ENCODE data around the gene OR5B3. TPM values are rescaled to one million over a fixed set of nuclear protein-coding genes. Genes with fewer than 3 reads are reported as not detected.
A peak's percentile ranks its signal among the peaks of the same experiment; 100 is the strongest.

The OR5B3 gene
- total RNA-seq, 2 experiments from 2014 or later = not detected

DNA sequence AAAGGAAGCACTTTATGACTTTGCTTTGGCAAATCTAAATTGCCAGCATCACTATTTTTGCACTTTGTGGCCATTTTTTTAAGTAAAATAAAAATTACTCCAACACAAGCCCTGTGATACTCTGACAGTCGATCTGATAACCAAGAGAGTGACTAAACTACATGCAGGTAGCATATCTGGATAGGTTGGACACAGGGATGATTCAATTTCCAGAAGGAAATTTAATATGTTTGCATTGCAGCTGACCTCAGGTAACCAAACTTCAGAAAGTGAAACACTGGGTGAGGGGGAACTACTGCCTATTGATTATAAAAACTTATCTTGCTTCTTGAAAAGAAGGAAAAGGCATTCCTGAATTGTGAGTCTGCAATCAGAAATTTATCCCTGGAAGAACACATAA, 13.9 kb downstream of the OR5B3 start:
- H3K36me3 ChIP-seq (ENCODE audit: insufficient read depth, low read length) = no peaks in the 10 kb centered on the region
- no peak overlapping the region for H3K4me3 ChIP-seq (ENCODE audit: low read length)
- Mint-ChIP-seq H3K4me3 (no peak overlapping the region), H3K4me1 (ENCODE audit: low read depth) (no peaks in the 10 kb centered on the region), H3K27me3 (no peaks in the 10 kb centered on the region), H3K36me3 (ENCODE audit: low read depth) (no peaks in the 10 kb centered on the region), H3K9me3 (no peaks in the 10 kb centered on the region), H3K27ac (no peak overlapping the region)
- TF ChIP-seq, protein P1, sequence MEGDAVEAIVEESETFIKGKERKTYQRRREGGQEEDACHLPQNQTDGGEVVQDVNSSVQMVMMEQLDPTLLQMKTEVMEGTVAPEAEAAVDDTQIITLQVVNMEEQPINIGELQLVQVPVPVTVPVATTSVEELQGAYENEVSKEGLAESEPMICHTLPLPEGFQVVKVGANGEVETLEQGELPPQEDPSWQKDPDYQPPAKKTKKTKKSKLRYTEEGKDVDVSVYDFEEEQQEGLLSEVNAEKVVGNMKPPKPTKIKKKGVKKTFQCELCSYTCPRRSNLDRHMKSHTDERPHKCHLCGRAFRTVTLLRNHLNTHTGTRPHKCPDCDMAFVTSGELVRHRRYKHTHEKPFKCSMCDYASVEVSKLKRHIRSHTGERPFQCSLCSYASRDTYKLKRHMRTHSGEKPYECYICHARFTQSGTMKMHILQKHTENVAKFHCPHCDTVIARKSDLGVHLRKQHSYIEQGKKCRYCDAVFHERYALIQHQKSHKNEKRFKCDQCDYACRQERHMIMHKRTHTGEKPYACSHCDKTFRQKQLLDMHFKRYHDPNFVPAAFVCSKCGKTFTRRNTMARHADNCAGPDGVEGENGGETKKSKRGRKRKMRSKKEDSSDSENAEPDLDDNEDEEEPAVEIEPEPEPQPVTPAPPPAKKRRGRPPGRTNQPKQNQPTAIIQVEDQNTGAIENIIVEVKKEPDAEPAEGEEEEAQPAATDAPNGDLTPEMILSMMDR (IDR thresholded peaks at IDR 0.05) = no peak
- peaks cover 5 to 9% of the 10 kb centered on the region in 2 experiments for H3K9me3 ChIP-seq (ENCODE audit: control insufficient read depth in 1 of 2, insufficient read depth in 1 of 2, low read length in 2 of 2)
- intact Hi-C loops (cut with DNase I, micrococcal nuclease) = no loop called here
- ATAC-seq (ENCODE audit: poor library complexity) (no peak), DNase-seq (no peak)
- H3K27me3 ChIP-seq (ENCODE audit: control insufficient read depth in 1 of 2, insufficient read depth in 2 of 2, low read length in 2 of 2) = peaks cover 0 to 3% of the 10 kb centered on the region in 2 experiments
- no peaks in the 10 kb centered on the region for H3K4me1 ChIP-seq (ENCODE audit: insufficient read depth, low read length)
- ChIA-PET POLR2A (no interaction called here), CTCF (interaction anchor here (0.6 kb wide), 1 partner anchor 1263 kb away, joined by 3 read pairs; no protein-coding TSS in a partner anchor)
- H3K27ac ChIP-seq (ENCODE audit: low read depth in 1 of 2, low read length in 2 of 2) = no peak overlapping the region

DNA sequence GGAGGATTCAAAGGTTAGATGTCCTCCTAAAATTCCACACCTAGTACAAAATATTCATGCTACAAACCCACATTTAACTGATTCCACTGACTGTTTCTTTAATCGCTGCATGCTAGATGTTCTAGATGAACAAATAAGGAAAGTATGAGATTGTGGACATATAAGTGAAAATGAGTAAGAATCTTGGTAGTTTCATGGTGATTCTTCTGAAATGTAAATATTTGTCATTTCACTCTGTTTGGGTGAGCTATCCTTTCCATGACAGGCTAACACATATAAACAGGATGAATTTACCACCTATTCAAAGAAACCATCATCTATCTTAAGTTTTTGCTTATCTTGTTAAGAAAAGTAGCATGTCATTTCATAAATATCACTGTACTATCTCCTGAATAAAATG, 14.8 kb downstream of the OR5B3 start:
- intact Hi-C loops (cut with DNase I, micrococcal nuclease) = no loop called here
- POLR2A ChIA-PET = no interaction called here
- no peak for ATAC-seq (ENCODE audit: poor library complexity)

DNA sequence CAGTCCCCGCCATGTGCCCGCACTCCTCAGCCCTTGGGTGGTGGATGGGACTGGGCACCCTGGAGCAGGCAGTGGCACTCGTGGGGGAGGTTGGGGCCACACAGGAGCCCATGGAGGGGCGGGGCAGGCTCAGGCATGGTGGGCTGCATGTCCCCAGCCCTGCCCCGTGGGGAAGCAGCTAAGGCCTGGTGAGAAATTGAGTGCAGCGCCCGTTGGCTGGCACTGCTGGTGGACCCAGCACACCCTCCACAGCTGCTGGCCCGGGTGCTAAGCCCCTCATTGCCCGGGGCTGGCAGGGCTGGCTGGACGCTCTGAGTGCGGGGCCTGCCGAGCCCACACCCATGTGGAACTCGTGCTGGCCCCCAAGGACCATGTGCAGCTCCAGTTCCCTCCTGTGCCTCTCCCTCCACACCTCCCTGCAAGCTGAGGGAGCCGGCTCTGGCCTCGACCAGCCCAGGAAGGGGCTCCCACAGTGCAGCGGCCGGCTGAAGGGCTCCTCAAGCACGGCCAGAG, 16.1 kb downstream of the OR5B3 start:
- H3K27me3 Mint-ChIP-seq = no peaks in the 10 kb centered on the region
- peaks cover 0 to 3% of the 10 kb centered on the region in 2 experiments for H3K27me3 ChIP-seq (ENCODE audit: control insufficient read depth in 1 of 2, insufficient read depth in 2 of 2, low read length in 2 of 2)
- CTCF ChIA-PET = no interaction called here
- POLR2A ChIA-PET = no interaction called here
- H3K4me3 ChIP-seq (ENCODE audit: low read length) = no peak overlapping the region
- no peak overlapping the region for H3K27ac Mint-ChIP-seq
- DNase-seq = peak in 1 of 14 experiments; percentile 2
- ATAC-seq (ENCODE audit: poor library complexity) = no peak
- intact Hi-C loops (cut with DNase I, micrococcal nuclease) = no loop called here
- H3K27ac ChIP-seq (ENCODE audit: low read depth in 1 of 2, low read length in 2 of 2) = no peak overlapping the region
- no peaks in the 10 kb centered on the region for H3K9me3 Mint-ChIP-seq
- peaks cover 5 to 9% of the 10 kb centered on the region in 2 experiments for H3K9me3 ChIP-seq (ENCODE audit: control insufficient read depth in 1 of 2, insufficient read depth in 1 of 2, low read length in 2 of 2)
- TF ChIP-seq, protein P1 (IDR thresholded peaks at IDR 0.05) = no peak
- H3K4me1 ChIP-seq (ENCODE audit: insufficient read depth, low read length) = no peaks in the 10 kb centered on the region
- no peaks in the 10 kb centered on the region for H3K4me1 Mint-ChIP-seq (ENCODE audit: low read depth)
- H3K4me3 Mint-ChIP-seq = no peak overlapping the region
- H3K36me3 Mint-ChIP-seq (ENCODE audit: low read depth) = no peaks in the 10 kb centered on the region
- H3K36me3 ChIP-seq (ENCODE audit: insufficient read depth, low read length) = no peaks in the 10 kb centered on the region

More for the DNA sequence above, 14.8 kb downstream of the OR5B3 start:
- no peaks in the 10 kb centered on the region for H3K36me3 ChIP-seq (ENCODE audit: insufficient read depth, low read length)
- TF ChIP-seq, protein P1 (IDR thresholded peaks at IDR 0.05) = no peak
- no peaks in the 10 kb centered on the region for H3K4me1 Mint-ChIP-seq (ENCODE audit: low read depth)
- H3K36me3 Mint-ChIP-seq (ENCODE audit: low read depth) = no peaks in the 10 kb centered on the region
- peaks cover 0 to 3% of the 10 kb centered on the region in 2 experiments for H3K27me3 ChIP-seq (ENCODE audit: control insufficient read depth in 1 of 2, insufficient read depth in 2 of 2, low read length in 2 of 2)
- CTCF ChIA-PET = no interaction called here
- H3K9me3 Mint-ChIP-seq = no peaks in the 10 kb centered on the region
- no peak overlapping the region for H3K27ac ChIP-seq (ENCODE audit: low read depth in 1 of 2, low read length in 2 of 2)
- H3K27me3 Mint-ChIP-seq = no peaks in the 10 kb centered on the region
- H3K4me3 ChIP-seq (ENCODE audit: low read length) = no peak overlapping the region
- H3K4me1 ChIP-seq (ENCODE audit: insufficient read depth, low read length) = no peaks in the 10 kb centered on the region
- peaks cover 5 to 9% of the 10 kb centered on the region in 2 experiments for H3K9me3 ChIP-seq (ENCODE audit: control insufficient read depth in 1 of 2, insufficient read depth in 1 of 2, low read length in 2 of 2)
- no peak overlapping the region for H3K4me3 Mint-ChIP-seq
- no peak for DNase-seq
- H3K27ac Mint-ChIP-seq = no peak overlapping the region
